HG02870 (cell line): Measurements from ENCODE around the gene MLLT10.
"Not testable (repeated sequence)": the region's sequence is repeated elsewhere in the genome, so short reads cannot be mapped to it uniquely, and the experiment has no call there.

Source experiments
- ATAC-seq: cut with Tn5 transposase; IDR thresholded peaks from one replicate; pipeline ENCODE4 v1.9.1; 2021; ENCODE audit warnings: mild to moderate bottlenecking, moderate library complexity; ENCODE audit not compliant: unreplicated experiment

Gene MLLT10

DNA sequence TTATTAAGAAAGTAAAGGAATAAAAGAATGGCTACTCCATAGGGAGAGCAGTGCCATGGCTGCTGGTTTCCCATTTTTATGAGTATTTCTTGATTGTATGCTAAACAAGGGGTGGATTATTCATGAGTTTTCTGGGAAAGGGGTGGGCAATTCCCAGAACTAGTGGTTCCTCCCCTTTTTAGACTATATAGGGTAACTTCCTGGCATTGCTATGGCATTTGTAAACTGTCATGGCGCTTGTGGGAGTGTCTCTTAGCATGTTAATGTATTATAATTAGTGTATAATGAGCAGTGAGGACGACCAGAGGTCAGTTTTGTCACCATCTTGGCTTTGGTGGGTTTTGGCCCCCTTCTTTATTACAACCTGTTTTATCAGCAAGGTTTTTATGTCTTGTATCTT lies 40.5 kb downstream of the MLLT10 start:
- not testable (repeated sequence) for ATAC-seq

DNA sequence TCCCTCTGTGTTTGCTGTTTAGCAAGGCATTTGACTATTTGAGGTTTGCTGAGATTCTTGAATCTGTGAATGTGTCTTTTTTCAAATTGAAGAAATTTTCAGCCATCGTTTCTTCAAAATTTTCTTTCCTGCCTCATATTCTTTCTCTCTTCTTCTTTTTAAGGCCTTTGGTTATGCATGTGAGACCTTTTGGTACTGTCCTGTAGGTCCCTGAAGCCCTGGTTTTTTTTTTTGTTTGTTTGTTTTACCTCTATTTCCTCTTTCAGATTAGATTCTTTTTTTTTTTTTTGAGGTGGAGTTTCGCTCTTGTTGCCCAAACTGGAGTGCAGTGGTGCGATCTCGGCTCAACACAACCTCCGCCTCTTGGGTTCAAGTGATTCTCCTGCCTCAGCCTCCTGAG lies 45.3 kb downstream of the MLLT10 start:
- no peak for ATAC-seq

DNA sequence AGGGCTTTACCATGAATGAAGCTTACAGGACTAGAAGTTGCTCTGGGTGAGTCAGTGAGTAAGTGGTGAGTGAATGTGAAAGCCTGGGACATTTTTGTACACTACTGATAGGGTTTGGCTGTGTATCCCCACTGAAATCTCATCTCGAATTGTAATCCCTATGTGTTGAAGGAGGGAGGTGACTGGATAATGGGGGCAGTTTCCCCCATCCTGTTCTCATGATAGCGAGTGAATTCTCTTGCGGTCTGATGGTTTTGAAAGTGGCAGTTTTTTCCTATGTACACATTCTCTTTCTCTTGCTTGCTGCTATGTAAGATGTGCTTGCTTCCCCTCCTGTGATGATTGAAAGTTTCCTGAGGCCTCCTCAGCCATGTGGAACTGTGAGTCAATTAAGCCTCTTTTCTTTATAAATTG lies 47.4 kb downstream of the MLLT10 start:
- peak; percentile 83 for ATAC-seq

DNA sequence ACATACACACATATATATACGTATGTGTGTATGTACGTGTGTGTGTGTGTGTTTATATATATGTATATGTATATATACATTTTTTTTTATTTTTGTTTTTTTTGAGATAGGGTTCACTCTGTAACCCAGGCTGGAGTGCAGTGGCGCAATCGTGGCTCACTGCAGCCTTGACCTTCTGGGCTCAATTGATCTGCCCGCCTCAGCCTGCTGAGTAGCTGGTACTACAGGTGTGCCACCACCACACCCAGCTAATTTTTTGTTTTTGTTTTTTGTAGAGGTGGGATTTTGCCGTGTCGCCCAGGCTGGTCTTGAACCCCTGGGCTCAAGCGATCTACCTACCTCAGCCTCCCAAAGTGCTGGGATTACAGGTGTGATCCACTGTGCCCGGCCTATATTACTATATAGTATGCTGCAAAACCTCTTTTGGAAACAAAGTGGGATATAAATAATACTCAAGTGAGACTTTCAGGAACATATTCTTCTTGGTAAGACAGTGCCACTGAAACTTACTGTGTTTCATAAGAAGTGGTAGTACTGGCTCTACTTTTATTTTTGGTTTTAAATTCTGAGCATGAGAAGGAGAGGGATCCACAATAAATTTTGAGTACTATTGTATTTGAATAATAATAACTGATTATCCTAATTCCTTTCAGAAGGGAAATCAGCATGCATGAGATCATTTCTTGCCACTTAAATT lies 51.0 kb downstream of the MLLT10 start:
- no peak for ATAC-seq

DNA sequence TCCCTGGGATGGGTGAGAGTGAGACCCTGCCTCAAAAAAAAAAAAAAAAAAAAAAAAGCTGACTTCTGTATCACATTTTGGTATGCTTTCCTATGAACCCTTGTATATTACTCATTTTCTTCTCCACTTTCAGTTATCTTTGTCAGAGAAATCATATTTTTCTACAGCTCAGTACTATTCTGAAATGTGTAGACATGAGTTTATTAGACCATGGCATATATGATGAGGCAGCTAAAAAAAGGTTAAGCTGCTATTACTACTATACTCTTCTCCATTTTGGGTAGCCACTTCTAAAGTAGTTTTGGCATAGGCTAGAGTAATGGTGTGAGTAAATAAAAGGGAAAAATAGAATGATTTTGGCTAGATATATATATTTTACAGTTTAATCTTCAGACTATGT lies 53.4 kb downstream of the MLLT10 start:
- ATAC-seq, result no peak

DNA sequence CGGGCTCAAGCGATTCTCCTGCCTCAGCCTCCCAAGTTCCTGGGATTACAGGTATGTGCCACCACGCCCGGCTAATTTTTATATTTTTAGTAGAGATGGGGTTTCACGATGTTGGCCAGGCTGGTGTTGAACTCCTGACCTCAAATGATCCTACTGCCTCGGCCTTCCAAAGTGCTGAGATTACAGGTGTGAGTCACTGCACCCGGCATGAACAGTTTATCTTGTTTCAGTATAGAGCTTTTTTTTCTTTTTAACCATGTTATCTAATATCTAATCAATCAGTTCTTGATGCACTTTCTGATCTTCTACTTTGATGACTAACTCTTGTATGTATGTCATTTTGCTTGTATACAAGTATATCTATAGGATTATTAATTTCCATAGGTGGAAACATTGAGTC lies 54.1 kb downstream of the MLLT10 start:
- not testable (repeated sequence) for ATAC-seq

DNA sequence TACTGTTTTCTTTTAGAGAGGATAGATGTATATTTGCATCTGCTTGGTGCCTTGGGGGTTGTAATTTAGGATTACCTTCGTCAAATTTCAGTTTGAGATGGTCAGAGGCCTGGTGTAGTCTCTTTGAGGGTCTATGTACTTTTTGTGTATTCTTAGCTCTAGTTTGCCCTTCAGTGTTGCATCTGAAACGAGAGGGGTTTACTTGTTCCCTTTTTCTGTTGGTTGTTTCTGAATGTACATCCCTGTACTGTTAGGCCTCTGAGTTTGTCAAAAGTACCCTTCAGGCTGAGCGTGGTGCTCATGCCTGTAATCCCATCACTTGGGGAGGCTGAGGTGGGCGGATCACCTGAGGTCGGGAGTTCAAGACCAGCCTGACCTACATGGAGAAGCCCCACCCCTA lies 60.0 kb downstream of the MLLT10 start:
- no peak for ATAC-seq

DNA sequence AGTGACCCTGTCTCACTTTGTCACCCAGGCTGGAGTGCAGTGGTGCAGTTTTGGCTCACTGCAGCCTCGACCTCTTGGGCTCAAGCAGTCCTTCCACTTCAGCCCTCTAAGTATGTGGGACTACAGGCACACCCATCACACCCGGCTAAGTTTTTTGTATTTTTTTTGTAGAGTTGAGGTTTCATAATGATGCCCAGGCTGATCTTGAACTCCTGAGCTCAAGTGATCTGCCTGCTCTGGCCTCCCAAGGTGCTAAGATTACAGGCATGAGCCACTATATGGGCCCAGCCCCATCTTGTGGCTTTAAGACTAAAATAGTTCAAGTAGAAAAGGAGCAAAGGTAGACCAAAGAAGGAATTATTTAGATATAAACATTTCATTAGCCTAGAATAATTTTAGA lies 65.5 kb downstream of the MLLT10 start:
- ATAC-seq, result no peak

DNA sequence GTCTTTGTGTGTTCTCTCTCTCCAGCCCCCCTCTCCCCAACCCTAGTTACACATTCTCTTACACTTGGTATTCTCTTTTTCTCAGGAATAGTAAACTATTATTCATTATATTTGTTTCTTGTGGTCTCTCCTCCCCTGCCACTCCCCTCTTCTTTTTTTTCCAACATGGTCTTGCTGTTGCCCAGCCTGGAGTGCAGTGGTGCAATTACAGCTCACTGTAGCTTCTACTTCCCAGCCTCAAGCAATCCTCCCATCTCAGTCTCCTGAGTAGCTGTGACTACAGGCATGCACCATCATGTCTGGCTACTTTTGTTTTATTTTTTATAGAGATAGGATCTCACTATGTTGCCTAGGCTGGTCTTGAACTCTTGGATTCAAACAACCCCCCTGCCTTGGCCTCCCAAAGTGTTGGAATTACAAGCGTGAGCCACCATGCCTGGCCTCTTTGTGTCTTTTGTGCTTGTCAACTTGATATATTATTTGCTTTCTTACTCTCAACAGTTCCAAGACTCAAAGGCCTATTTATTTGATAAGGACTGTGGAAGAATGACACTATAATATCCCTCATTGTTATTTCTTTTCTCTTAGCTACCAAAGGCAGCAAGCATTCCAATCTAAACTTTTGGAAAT lies 66.9 kb downstream of the MLLT10 start:
- no peak for ATAC-seq

DNA sequence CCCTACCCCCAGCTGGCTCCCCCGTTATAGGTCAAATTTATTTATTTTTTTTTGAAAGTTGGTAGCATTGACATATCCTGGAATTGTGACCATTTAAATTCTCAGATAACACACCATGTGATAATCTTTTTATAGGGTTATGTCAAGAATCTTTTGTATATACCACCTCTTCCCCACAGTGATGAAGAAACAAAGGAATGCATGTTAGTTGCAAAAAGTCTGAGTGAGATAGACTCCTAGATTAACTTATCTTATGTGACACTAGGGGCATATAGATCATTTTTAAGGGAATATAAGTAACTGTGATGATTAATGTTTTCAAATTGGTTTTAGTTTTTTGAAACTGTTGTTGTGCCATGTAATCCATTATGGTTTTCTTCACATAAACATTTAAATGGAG lies 68.3 kb downstream of the MLLT10 start:
- ATAC-seq, result no peak

DNA sequence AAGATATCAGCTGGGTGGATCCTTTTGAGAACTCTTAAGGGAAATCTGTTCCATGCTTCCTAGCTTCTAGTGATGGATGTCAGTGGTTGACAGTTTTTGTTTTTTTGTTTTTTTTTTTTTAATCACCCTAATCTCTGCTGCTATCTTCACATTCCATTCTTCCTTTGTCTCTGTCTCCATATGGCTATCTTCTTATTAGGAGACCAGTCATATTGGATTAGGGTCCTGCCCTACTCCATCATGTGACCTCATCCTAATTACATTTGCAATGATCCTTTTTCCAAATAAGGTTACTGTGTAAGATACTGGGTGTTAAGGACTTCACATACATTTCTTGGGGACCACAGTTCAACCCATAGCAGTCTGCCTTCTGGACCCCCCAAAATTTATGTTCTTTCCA lies 69.7 kb downstream of the MLLT10 start:
- ATAC-seq, result no peak

DNA sequence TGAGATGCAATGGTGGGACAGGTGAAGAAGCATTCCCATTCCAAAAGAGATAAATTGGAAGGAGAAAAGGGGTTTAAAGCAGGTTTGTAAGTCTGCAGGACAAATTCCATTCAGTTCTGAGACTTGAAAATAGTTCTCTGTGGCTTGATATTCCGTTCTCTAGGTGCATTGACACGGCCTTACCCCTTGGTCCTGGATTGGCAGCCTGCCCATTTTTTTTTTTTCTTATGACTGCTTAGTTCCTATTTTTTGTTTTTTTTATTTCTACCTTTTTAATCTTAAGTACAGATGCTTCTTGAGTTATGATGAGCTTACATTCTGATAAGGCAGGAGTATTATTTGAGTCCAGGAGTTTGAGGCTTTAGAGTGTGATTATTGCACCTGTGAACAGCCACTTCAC lies 70.6 kb downstream of the MLLT10 start:
- no peak for ATAC-seq

DNA sequence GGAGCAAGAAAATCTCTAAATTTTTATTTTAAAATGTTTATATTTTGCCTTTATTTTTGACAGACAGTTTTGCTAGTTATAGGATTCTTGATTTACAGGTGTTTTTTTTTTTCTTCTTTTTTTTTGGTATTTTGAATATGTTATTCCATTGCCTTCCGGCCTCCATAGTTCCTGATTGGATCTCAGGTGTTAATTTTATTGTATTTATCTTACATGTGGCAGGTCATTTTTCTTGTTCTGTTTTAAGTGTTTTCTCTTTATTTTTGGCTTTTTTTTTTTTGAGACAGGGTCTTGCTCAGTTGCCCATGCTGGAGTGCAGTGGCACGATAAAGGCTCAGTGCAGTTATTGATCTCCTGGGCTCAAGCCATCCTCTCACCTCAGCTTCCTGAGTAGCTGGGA lies 73.9 kb downstream of the MLLT10 start:
- ATAC-seq, result no peak

DNA sequence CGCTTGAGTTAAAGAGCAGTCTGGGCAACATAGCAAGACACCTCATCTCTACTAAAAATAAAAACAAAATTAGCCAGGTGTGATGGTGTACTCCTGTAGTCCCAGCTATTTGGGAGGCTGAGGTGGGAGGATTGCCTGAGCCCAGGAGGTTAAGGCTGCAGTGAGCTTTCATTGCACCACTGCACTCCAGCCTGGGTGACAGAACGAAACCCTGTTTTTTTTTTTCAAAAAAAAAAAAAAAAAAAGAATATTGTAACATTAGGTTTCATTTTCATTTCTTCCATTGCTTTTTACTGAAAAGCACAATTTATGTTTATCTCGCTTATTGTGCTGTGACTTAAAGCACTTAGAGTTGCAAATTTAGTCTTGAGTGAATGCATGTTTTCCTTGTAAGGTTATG lies 80.0 kb downstream of the MLLT10 start:
- ATAC-seq, result no peak

DNA sequence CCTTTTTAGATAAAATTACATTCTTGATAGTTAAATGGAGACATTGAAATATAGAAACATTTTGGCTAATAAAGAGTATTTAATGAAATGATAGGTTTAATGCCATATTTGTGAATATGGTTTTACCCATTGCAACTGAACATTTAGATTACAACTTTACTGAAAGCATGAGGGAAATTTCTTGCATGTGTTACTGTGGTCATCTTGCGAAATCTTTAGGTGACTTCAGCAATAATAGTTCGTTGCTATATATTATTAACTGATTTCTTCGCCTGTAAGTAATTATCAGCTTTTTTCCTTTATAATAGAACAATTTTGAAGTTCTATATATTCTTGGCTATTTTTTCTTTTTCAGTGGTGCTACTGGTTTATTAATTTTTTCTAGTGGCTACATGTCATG lies 83.2 kb downstream of the MLLT10 start:
- ATAC-seq, result no peak

DNA sequence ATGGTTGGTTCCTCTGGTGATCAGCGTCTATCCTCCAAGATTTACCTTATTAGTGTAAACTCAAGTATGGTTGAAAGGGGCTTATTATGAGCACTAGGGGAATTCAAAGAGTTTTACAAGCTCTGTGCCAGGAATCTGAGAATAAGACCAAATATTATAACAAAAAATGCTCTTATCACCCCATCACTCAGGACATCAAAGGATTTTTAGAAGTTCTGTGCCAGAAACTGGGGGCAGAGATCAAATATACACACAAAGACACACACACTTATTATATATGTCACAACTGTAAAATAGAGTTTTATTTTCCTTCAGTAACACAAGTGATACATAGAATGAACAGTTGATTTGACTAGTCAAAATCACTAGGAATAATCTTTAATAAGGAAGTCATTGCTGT lies 89.3 kb downstream of the MLLT10 start:
- ATAC-seq, result no peak

DNA sequence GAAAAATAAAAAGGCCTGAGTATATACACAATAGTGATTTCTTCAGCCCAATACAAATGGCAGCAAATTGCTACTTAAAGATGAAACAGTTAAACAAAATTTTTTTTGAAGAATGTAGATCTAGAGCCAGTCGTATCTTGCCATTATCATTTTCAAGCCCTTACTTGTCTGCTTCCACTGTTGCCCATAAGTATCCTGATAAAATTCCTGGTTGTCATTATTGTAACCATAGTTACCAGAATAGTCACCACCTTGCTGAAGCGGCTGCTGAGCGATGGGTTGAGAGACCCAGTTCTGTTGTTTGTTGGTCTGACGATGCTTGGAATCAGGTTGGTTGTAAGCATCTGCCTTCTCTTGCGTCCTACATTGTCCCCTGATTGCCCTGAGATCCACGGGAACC lies 90.4 kb downstream of the MLLT10 start:
- not testable (repeated sequence) for ATAC-seq

DNA sequence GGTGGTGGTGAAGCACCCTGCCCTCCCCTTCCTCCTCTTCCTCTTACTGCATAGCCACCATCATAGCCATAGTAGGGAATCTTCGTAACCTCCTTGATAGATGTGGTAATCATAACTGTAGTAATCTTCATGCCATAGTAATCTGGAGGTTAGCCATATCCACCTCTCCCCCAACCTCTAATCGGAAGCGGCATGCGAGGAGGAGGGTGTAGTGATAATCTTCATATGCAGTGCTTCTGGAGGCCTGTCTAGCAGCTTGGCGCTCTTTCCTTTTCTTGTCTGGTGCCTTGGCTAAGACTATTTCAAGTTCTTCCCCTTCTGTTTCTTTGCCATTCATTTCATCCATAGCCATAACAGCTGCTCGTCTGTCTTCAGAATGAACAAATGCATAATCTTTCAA lies 90.9 kb downstream of the MLLT10 start:
- no peak for ATAC-seq

DNA sequence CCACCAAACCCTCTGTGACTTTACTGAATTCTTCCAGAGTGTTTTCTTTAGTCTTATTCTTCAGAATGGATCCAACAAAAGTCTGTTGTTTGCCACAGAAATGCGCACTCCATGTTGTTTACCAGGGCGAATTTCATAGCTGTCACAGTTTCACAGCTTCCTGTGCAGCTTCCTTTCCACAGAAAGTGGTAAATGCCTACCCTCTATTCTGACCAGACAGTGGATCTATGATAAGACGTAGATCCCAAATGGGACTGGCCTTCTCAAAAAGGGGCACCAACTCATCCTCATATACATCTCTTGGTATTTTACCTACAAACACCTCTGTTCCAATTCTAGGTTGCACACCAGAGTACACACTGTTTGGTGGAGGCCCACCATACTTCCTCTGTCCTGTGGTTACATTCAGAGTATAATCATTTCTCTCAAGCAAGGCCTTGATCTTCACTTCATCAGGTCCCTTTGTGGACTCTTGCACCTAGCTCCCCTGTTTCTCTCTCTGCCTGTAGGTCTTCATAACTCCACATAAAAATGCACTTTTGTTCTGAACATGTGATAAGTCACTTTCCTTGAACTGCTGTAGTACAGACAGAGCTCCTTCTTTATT lies 91.7 kb downstream of the MLLT10 start:
- no peak for ATAC-seq

DNA sequence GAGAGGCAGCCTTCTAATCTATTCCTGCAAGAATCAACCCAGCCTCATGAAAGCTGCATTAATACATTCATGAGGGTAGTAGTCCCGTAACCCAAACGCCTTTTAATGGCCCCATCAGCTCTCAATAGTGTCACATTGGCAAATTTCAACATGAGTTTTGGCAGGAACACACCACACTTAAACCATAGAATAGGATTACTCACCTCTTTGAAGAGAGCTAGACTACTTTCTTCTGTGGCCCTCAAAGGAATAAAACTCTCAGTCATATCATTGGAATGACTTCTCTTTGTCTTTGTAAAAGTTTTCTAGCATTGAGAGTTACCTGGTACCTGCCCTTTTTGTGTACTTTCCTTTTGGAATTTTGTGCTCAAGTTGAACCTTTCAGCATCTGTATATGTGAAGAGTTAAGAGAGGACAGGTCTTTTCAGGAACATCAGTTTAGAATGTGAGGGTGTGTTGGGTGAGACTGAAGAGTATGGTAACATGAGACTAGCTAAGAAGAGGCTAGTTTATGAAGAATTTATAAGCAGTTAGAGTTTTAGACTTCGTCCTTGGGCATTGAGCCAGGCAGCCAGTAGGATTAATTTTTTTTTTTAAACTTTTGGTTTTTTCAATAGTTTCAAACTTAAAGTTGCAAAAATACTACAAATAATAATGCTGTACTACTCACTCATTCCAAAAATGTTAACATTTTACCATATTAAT lies 92.6 kb downstream of the MLLT10 start:
- ATAC-seq, result no peak

DNA sequence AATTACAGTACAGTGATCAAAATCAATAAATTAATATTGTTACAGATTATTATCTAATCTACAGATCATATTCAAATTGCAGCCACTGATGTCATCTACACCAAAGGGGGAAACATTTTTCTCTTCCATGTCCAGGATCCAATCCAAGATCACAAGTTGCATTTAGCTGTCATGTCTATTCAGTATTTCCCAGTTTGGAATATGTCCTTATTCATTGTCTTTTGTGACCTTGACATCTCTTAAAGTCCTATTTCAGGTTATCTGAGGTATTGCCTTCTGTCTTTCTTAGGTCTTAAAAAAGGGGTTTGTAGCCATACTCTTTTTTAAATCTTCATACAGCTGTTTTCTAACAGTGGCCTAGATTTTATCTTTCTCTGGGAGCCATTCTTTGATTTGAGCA lies 93.3 kb downstream of the MLLT10 start:
- no peak for ATAC-seq

DNA sequence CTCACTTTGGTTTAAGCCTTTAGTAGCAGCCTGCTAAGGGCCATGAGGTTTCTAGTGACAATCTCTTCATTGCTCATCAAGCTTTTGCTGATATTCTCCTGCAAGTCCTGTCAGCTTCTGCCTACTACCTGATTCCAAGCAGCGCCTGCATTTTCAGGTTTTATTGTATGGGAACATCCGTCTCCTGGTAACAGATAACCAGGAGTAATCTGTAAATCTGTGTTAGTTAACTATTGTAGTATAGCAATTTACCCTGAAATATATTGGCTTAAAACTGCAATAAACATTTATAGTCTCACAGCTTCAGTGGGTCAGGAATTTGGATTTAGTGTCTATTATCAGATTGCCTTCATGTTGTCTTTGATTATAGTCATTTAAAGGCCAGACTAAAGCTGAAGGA lies 94.0 kb downstream of the MLLT10 start:
- no peak for ATAC-seq
